CD4-positive, alpha-beta T cell treated with Interleukin-1 beta for 1 hour (primary cell): ENCODE results near the gene ATP11A.
"Not testable (repeated sequence)": the region's sequence is repeated elsewhere in the genome, so short reads cannot be mapped to it uniquely, and the experiment has no call there.

Experiments used
- DNase-seq, 2 donors: peaks; one replicate each; pipeline ENCODE4 v3.0.0-alpha.2; 2020 to 2022

The ATP11A gene

DNA sequence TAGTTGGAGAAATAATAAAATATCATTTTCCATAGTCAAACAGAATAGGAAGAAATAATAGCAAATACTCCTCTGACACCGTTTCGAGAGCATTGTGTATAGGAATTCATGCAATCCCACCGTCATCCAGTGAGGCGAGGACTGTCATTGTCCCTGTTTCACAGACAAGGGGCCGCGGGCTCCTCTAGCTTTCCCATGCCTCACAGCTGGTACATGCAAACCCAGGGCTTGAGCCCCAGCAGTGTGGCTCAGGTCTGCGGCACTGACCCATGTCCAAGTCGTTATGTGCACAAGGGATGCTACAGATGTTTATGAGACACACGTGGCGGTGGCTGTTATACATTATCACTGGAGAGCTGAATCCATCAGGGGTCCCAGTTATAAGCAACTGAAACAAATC lies 18.5 kb upstream of the ATP11A start:
- no peak for DNase-seq

DNA sequence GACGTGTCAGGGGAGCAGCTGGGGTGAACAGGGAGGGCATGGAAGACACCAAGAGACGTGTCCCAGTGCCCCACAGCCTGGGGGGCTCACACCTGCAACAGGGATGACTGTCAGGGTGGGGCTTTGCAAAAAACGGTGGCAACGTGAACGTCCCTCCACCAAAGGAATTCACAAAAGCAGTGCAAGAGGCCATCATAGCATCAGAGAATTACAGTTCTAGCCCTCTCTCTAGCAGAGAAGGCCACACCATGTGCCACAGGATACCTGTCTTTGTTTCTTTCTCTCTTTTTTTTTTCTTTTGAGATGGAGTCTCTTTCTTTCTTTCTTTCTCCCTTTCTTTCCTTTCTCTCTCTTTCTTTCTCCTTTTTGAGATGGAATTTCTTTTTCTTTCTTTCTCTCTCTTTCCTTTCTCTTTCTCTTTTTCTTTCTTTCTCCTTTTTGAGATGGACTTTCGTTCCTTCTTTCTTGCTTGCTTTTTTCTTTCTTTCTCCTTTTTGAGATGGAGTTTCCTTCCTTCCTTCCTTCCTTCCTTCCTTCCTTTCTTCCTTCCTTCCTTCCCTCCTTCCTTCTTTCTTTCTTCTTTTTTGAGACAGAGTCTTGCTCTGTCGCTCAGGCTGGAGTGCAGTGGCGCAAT lies 17.1 kb upstream of the ATP11A start:
- DNase-seq, result no peak

DNA sequence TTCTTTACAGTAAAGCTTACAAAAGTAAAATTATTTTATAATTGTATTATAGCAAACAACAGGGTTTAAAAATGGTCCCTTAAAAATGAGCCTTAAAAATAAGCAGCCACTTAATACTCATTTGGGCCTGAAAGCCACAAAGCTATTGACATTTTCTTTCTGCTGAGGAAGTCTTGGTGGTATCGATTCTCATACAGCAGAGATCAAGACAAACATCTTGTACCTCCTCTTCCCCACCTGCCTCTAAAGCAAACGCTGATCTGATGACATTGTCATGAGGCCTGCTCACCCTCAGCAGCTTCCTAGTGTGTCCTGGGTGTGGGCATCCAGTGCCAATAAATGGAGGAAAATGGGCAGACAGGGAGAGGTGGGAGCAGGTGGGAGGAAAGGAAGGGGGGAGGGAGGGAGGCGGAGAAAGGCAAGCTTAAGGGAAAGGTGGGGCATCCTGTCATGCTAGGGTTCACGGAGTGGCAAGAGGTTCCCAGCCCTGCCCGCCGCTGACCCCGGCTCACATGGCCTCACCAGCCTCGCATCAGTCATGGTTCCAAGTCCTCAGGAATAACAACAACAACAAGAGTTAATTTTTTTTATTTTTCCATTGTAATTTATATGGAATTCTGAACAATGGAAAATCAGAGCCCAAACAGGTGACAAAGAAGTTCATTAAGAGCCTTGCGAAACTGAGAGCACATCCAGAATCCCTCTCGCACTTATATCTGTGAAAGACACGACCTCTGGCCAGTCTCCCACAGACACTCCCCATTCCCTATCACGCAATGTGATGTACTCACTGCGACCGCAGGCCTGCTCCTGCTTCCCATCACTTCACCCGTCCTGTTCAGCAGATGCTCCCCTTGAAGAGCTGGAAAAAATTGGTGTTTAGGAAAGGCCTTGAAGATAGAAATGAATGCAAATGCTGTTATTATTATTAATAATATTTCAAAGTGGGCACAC lies 15.1 kb upstream of the ATP11A start:
- no peak for DNase-seq

DNA sequence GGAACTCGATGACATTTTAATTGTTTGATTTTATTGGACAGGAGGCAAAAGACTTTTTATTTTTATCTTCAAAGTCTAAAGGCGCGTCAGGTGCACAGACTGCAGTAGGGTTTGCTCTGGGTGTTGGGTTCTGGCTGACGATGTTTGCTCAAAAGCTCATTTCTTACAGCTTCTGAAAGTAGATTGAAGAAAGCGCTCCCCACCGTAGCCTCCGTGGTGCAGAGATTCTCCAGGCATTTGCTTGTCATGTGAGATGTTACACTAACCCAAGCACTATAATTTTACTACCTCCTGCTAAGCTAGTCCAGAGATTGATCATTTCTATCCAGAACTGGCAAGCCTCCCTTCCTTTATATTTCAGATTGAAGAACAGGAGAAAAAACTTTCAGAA lies 14.5 kb upstream of the ATP11A start:
- DNase-seq, result no peak

DNA sequence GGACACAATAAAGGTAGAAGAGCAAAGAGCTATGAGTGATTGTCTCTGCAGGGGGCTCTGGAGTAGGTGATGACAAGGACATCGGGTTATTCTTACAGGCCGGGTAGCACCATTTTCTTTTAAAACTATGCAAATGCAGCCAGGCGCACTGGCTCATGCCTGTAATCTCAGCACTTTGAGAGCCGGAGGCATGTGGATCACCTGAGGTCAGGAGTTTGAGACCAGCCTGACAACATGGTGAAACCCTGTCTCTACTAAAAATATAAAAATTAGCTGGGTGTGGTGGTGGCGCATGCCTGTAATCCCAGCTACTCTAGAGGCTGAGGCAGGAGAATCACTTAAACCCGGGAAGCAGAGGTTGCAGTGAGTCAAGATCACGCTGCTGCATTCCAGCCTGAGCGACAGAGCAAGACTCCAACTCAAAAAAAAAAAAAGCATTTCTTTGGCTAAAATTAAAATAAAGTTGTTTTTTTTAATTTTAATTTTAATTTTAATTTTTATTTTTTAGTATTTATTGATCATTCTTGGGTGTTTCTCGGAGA lies 12.3 kb upstream of the ATP11A start:
- DNase-seq, result not testable (repeated sequence)

DNA sequence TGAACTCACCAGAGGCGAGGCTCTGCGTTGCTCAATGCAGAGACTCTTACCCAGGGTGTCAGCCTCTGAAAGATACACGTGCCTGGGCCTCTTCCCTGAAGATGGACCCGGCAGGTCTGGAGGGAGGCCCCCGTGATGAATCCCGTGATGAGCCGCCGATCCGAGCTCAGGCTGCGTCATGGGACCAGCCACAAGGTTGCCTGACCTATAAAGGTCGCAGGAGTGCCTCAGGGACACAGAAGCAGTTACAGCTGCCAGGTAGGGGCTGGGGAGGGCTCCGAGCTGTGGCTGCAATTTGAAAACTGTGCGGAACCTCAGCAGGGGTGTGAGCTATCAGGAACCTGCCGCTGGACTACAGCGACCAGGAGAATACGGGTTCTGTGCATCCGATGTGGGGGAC lies 10.5 kb upstream of the ATP11A start:
- DNase-seq, result no peak

DNA sequence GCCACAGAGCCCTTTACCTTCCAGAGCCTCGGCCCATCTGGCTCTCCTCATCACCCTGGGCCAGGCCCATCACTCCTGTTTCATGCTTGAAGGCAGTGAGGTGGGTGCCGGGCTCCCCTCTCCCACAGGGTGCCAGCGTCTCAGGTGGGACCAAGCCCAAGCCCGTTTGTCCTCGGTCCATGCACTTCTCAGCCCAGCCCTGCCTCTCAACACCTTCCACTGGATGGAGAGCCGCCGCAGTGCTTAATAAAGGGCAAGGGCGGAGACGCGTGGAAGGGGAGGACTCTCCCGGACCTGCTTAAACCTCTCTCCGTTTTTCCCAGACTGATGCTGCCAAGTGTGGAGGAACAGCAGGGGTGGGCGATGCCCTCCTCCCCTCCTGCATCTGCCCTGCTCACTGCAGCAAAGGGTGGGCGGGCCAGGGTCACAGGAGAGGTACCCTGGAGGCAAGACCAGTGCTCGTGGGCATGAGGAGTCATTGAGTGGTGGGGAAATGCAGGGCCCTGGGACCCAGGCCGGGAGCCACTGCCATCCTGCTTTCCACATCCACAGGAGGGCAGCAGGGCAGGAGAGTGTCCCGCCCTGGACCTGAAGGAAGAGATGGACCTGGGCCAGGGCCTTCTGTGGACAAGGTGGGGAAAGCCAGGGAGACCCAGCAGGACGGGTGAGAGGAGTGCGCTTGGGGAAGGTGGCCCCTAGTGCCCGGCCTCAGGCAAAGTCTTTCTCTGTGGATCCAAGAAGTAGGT lies 9.7 kb upstream of the ATP11A start:
- no peak for DNase-seq

DNA sequence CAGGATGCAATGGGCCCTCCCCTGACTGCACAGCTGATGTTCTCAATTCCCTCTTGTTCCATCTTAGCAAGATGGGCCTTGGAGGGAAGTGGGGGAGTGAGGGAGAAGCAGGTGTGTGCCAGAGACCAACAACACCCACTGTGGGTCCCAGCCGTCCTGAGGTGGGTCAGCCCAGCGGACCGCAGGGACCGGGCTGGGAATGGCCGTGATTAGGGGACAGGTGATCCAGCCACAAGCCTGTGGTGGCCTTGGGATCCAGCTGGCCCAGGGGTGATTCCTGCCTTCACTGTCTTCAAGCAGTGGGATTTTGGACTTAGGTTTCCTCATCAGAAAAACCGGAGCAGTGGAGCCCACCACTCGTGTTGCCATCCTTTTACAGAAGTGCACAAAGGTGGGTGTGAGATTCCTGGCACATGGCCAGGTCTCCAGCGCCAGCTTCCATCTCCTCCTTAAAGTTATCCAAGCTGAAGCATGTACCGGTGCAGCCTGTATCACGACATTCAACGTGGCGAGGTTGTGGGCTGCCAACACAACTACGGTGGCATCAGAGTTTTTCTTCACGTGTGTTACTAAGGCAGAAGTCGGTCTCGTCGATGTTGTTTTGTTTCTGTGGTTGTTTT lies 9.0 kb upstream of the ATP11A start:
- DNase-seq, result no peak

DNA sequence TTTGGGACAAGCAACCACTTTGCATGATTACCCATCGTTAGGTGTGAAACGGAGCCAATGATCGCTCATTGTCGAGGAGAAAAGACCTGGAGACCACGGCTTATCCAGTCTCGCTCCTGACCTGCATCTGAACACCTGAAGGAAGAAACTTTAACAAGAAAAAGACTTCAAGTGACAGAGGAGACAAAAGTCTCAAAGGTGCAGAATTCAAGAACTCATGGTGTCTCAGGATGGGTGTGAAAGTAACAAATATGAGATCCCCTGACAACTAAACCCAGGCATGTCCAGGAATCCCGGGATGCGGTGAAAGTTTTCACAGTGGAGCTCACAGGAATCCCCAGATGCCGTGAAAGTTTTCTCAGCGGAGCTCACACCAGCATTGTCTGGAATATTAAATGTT lies 6.3 kb upstream of the ATP11A start:
- no peak for DNase-seq

DNA sequence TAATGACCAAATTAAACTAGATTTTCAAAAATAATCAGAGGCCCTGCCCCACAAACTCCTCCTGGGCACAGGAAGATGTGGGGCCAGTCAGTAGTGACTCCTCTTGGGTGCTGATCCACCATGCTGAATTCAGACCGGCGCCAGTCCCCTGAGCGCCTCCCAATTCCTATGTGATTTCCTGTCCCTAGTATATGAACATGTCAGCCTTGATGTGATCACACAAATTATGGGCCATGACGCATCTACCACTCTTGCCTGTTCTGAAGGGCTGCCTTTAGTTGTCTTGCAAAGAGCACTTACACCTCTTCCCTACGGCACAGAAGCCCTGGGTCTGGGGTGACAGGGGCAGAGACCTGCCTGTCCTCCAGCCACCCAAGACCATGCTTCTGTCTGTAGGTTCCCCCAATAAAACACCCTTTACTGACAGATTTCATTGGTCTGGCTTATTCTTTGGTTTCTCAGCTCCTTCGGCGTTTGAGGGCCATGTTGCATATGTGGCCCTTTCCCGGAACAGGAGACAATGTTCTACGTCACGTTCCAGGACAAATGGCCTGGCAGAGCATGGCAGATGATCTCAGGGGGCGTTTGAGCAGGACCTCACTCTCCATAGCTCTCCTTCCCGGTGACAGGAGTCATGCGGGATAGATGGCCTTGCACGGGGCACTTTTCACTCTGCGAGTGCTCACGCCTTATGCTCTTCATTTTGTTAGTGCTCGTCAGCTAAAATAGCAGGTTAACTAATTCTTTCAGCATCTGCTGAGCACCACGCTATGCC lies 5.6 kb upstream of the ATP11A start:
- no peak for DNase-seq

DNA sequence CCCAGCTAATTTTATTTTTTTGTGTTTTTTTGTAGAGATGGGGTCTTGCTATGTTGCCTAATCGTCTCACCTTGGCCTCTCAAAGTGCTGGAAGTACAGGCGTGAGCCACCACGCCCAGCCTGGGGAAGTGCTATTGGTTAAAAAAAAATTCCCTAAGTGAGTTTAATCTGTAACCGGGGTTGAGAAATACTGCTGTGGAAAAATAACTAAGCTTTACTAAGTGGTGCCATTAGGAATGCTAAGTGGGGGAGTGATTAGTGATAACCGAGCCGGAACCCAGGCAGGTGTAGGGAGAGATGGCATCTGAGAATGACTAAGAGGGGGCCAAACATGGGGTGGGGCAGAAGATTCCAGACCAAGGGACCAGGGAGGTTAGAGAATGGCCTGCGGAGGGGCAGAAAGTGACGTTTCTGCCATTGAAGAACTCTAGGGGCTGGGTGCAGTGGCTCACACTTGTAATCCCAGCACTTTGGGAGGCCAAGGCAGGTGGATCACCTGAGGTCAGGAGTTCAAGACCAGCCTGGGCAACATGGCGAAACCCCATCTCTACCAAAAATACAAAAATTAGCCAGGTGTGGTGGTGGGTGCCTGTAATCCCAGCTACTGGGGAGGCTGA lies 4.5 kb upstream of the ATP11A start:
- not testable (repeated sequence) for DNase-seq

DNA sequence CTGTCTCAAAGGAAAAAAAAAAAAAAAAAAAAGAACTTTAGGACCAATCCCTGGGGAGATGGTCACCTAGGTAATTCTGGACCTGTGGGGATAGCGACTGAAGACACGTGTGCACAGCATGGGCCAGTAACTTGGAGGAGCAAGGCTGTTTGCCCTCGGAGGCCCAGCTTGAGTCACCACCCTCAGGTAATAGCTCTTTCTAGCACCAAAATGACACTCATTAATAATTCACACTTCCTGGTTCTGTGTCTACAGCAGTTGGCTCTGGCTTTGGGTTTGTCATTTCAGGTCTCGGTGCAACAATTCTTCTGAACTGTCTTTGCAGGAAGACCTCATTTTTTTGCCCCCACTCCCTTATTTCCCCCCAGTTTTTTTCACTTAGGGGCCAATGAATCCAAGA lies 3.9 kb upstream of the ATP11A start:
- no peak for DNase-seq

DNA sequence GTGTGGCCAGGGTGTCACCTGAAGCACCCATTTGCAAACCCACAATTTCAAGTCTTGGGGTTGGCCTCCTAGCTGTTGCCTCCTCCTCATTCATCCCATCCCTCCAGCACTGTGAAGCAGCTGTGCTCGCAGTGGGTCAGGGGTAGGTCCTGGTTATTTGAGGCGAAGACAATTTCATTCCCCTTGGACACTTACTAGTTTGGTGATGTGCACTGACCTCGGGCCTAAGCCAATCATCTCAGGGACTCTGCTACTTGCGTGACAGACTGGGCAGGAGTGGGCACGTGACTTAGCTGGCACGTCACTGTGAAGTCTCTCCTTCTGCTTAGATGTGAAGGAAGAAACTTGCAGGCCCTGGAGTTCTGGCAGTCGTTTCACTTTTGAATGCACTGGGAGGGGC lies 3.5 kb upstream of the ATP11A start:
- no peak for DNase-seq

DNA sequence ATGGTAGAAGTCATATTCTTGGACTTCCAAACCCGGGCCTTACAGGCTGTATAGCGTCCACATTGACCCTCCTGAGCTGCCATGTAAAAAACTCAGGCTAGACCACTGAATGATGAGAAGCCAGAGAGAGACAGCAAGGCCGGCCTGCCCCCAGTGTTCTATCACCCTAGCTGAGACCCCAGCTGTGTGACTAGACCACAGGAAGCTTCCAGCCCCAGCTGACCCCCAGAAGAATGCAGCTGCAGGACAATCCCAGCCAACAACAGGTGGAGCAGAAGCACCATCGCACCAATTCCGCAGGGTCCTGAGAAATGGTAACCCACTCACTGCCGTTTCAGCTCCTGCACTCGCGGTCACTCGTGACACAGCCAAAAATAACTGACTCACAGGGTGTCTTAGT lies 2.9 kb upstream of the ATP11A start:
- DNase-seq, result no peak

DNA sequence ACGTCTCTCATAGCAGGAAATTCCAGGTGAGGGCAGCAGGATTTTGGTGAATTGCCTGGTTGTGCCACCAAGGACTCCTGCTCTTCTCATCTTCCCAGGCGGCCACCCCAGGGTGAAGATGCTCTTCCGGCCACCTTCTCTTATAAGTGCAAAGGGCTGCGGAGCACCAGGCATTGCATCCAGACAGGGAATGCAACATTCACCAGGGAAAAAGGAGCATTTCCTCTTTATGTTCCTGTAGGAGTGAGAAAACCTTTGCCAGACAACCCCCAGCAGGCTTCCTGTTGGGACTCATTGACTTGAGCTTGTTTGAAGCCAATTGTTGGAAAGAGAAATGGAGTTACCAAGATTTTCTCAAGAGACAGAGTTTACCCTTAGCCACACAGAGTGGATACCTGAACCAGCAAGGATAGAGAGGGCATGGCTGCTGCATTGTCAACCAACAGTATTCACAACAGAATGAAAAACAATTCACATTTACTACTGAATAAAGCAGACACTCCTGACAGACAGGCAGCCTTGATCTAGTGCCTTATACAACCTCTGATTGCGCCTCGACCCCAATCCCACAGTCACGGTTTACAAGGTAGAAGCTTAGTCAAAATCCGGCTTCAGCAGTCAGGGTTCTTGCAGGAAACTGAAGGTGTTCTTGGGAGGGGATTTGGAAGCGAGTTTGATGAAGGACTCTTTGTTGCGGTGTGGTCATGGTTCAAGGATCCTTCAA lies 1.8 kb upstream of the ATP11A start:
- no peak for DNase-seq

DNA sequence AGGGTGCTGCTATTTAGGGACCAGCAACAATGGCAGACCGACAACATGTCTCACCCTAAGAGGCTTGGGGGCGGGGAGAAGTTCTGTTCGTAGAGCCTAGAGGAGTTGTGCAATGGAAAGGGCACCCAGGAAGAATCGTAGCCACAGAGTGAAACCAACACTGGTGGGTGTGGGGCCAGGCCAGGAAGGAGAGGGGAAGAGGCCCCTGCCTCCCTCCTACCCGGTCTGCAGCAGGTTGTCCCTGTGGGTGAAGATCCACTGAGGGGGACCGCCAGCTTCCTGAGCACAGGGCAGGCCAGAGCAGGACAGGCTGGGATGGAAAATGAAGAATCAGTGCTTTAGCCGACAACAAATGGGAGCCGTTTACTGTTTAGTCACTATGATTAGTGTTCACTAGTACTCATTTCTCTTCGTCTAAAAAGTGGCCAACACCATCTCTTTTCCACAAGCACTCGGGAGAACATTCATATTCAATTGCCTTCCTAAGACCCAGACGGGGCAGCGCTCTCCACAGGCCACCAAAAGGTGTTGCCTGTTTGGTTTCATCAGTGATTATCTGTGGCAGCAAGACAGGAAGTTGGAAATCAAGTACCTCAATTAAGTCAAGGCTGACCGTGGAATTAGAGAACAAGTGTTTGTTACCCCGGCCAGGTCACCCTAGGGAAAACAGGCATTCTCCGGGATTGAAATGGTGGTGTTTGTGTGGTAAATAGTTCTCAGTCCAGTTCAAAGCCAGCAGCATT lies 1.1 kb upstream of the ATP11A start:
- peak; percentile 46 to 53 for DNase-seq

DNA sequence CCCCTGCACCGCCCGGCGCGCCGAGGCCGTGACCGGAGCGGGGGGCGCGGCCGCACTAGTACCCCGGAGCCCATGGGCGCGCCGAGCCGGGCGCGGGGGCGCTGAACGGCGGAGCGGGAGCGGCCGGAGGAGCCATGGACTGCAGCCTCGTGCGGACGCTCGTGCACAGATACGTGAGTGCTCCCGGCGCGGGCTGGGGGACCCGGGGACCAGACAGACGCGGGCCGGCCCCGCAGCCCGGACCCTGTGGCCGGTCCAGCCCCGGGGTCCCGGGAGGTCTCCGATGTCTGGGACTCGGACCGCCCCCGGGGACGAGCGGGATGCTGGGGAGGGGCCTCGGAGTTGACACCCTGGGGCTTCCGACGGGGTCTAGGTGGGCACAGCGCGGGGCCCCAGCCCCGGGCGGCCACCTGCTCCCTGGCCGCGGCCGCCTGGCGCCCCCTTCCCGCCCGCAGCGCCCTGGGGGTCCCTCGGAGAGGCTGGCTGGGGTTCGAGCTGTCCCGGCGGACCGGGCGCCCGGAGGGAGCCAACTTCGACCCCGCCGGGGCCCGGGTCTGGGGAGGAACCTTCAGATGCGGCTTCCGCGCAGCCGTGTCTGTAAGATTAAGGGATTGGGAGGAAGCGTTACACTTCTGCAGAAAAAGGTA lies 568 bp downstream of the ATP11A start:
- DNase-seq, result no peak

DNA sequence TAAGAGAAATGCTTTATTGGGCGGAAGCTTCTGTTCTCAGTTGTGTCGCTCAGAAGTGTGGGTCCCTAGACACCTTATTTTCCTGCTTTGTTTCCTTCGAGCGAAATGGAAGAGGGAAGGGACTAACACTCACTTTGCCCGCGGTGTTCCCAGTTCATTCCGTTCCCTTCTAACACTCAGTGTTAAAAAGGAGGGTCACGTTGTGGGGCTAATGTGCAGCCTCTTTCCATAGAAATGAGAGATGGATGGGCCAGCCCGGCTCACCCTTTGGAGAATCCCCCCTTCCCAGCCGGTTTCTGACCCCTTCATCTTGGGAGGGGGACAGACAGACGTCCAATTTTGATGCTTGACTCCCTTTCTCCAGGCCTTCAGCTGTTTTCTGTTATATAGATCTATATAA lies 2.3 kb downstream of the ATP11A start:
- no peak for DNase-seq

DNA sequence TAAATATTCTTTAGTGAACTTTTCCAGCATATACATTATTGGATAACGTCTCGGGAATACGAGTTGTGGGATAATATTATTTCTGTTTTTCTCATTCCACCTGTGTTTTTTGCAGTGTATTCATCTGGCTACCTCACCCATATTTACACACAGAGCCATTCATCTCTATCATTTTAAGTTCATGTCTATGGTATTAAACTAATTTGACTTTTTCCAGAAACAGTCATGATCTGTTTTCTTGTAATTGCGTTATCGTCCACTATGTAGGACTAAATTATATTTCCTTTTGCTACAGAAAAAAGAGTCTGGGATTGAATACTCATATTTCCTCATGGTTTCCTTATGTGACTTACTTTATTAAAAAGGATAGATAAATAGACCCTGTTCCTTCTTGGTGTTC lies 2.7 kb downstream of the ATP11A start:
- DNase-seq, result no peak
